Measurements from ENCODE around the gene TMEM178B. TPM values are rescaled to one million over a fixed set of nuclear protein-coding genes. Genes with fewer than 3 reads are reported as not detected.

Gene TMEM178B
- total and polyA plus RNA-seq, 2 experiments from 2014 or later: 0.24 to 0.30 TPM

DNA sequence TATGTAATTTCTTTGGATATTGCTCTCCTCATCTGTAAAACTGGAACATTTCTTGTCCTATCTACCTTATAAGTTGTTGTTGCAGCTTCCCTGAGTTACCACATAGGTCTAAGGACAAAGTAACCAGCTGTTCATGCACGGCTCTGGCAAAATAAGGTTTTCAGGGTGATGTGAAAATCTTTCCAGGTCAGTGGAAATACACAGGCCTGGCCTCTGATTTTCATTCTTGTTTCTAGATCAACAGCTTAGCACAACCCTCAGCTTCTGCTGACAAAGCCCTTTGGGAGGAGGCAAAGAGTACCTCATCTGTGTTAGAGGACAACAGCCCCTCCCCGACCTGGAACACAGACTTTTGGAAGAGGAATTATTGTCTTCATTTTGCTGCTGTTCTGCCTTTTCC, 359.8 kb downstream of the TMEM178B start:
- Histone ChIP-seq H3K27me3 (peaks cover 6% of the 10 kb centered on the region), H3K36me3 (replicated peaks; ENCODE audit: insufficient read depth, low read depth) (no peaks in the 10 kb centered on the region), H4K20me1 (ENCODE audit: insufficient read depth, poor library complexity, severe bottlenecking) (no peaks in the 10 kb centered on the region), H3K79me2 (no peaks in the 10 kb centered on the region), H3K4me2 (no peak overlapping the region), H3K4me3 (no peak overlapping the region), H3K27ac (no peak overlapping the region), H3K9me2 (replicated peaks; ENCODE audit: insufficient read depth) (no peaks in the 10 kb centered on the region), H3K9me3 (ENCODE audit: low read depth) (no peaks in the 10 kb centered on the region), H3K4me1 (ENCODE audit: insufficient read depth) (no peaks in the 10 kb centered on the region), H2AFZ (no peak overlapping the region)
- DNase-seq (ENCODE audit: low spot score): no peak
- TF ChIP-seq EZH2 (IDR thresholded peaks at IDR 0.05; ENCODE audit: borderline replicate concordance): no peak
- no peak for TF ChIP-seq CTCF (IDR thresholded peaks at IDR 0.05; ENCODE audit: poor library complexity)
- TF ChIP-seq EZH2phosphoT487 (IDR thresholded peaks at IDR 0.05; ENCODE audit: low read depth, severe bottlenecking, unreplicated experiment): no peak
- 81% methylated on average over 2 of the region's 2 CpGs for WGBS (ENCODE audit: low lambda C conversion rate, missing lambda C conversion rate)

DNA sequence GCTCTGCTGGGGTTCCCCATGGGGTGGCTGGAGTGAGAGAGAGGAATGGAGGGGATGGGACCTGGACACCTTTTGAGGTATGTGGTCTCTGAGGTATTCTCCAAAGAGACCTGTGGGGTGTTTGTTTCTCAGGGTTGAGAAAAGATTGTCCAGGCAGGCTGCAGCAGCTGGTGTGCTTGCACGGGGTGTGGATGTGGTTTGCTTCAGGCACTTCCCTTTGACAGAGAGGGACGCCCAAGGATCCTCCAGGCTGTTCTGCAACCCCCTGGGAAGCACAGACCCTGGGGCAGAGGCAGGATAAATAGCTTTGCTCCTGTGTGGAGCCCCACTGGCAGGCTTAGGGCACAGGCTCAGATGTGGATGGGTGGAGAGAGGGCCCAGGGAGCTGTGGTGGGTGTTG, 362.3 kb downstream of the TMEM178B start:
- no peaks in the 10 kb centered on the region for H3K4me1 ChIP-seq (ENCODE audit: insufficient read depth)
- no peaks in the 10 kb centered on the region for H3K9me2 ChIP-seq (replicated peaks; ENCODE audit: insufficient read depth)
- no peaks in the 10 kb centered on the region for H3K9me3 ChIP-seq (ENCODE audit: low read depth)
- H4K20me1 ChIP-seq (ENCODE audit: insufficient read depth, poor library complexity, severe bottlenecking): no peaks in the 10 kb centered on the region
- H3K36me3 ChIP-seq (replicated peaks; ENCODE audit: insufficient read depth, low read depth): no peaks in the 10 kb centered on the region
- H3K27ac ChIP-seq: no peak overlapping the region
- TF ChIP-seq CTCF (IDR thresholded peaks at IDR 0.05; ENCODE audit: poor library complexity): no peak
- TF ChIP-seq EZH2phosphoT487 (IDR thresholded peaks at IDR 0.05; ENCODE audit: low read depth, severe bottlenecking, unreplicated experiment): no peak
- TF ChIP-seq EZH2 (IDR thresholded peaks at IDR 0.05; ENCODE audit: borderline replicate concordance): no peak
- WGBS (ENCODE audit: low lambda C conversion rate, missing lambda C conversion rate): 78% methylated on average over 2 of the region's 2 CpGs
- no peak overlapping the region for H3K4me3 ChIP-seq
- DNase-seq (ENCODE audit: low spot score): no peak
- H3K4me2 ChIP-seq: no peak overlapping the region
- no peak overlapping the region for H2AFZ ChIP-seq
- H3K79me2 ChIP-seq: no peaks in the 10 kb centered on the region
- H3K27me3 ChIP-seq: no peaks in the 10 kb centered on the region

DNA sequence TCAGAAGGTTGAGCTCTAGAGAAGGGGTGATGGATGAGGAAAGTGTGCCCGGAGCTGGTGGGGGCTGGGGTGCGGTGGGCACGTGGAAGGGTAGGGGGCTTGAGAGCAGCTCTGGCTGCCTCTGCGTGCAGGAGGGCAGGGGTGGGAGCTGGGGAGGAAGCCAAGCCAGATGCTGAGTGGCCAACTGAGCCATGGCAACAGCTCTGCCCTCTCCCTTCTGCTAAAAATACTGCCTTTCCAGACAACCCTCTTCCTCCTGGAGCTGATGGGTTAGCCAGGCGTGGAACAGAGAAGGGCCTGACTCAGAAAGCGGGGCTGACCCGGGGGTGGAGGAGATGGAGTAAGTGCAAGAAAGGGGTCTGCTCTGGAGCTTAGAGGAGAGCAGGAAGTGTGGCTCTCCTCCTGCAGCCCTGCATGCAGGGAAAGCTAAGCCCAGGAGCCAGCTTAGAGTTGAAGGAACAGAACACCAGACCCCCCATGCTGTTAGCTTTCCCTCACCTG, 362.8 kb downstream of the TMEM178B start:
- Histone ChIP-seq H3K9me3 (ENCODE audit: low read depth) (no peaks in the 10 kb centered on the region), H2AFZ (no peak overlapping the region), H3K79me2 (no peaks in the 10 kb centered on the region), H3K4me3 (no peak overlapping the region), H4K20me1 (ENCODE audit: insufficient read depth, poor library complexity, severe bottlenecking) (no peaks in the 10 kb centered on the region), H3K4me2 (no peak overlapping the region), H3K9me2 (replicated peaks; ENCODE audit: insufficient read depth) (no peaks in the 10 kb centered on the region), H3K27me3 (no peaks in the 10 kb centered on the region), H3K4me1 (ENCODE audit: insufficient read depth) (no peaks in the 10 kb centered on the region), H3K36me3 (replicated peaks; ENCODE audit: insufficient read depth, low read depth) (no peaks in the 10 kb centered on the region), H3K27ac (no peak overlapping the region)
- 84% methylated on average over 4 of the region's 7 CpGs for WGBS (ENCODE audit: low lambda C conversion rate, missing lambda C conversion rate)
- no peak for DNase-seq (ENCODE audit: low spot score)
- TF ChIP-seq EZH2 (IDR thresholded peaks at IDR 0.05; ENCODE audit: borderline replicate concordance) (no peak), CTCF (IDR thresholded peaks at IDR 0.05; ENCODE audit: poor library complexity) (no peak)

- H3K27ac ChIP-seq: no peak overlapping the region
- no peaks in the 10 kb centered on the region for H3K4me1 ChIP-seq (ENCODE audit: insufficient read depth)
- H3K9me3 ChIP-seq (ENCODE audit: low read depth): no peaks in the 10 kb centered on the region
- no peak overlapping the region for H3K4me2 ChIP-seq
- 63% methylated on average over 2 of the region's 2 CpGs for WGBS (ENCODE audit: low lambda C conversion rate, missing lambda C conversion rate)
- no peaks in the 10 kb centered on the region for H4K20me1 ChIP-seq (ENCODE audit: insufficient read depth, poor library complexity, severe bottlenecking)
- H3K27me3 ChIP-seq: no peaks in the 10 kb centered on the region
- no peak for DNase-seq (ENCODE audit: low spot score)
- TF ChIP-seq CTCF (IDR thresholded peaks at IDR 0.05; ENCODE audit: poor library complexity) (no peak), EZH2phosphoT487 (IDR thresholded peaks at IDR 0.05; ENCODE audit: low read depth, severe bottlenecking, unreplicated experiment) (no peak), EZH2 (IDR thresholded peaks at IDR 0.05; ENCODE audit: borderline replicate concordance) (no peak)
- no peak overlapping the region for H2AFZ ChIP-seq
- no peak overlapping the region for H3K4me3 ChIP-seq
- no peaks in the 10 kb centered on the region for H3K79me2 ChIP-seq
- no peaks in the 10 kb centered on the region for H3K36me3 ChIP-seq (replicated peaks; ENCODE audit: insufficient read depth, low read depth)
- no peaks in the 10 kb centered on the region for H3K9me2 ChIP-seq (replicated peaks; ENCODE audit: insufficient read depth)
These were observed 365.3 kb downstream of the TMEM178B start for GRCh38 chr7:141439164-141439563.
